ENCODE data around the gene C1orf21. TPM values are rescaled to one million over a fixed set of nuclear protein-coding genes. Genes with fewer than 3 reads are reported as not detected.

The C1orf21 gene
- total RNA-seq, 1 donor from 2014 or later = 5.5 TPM

DNA sequence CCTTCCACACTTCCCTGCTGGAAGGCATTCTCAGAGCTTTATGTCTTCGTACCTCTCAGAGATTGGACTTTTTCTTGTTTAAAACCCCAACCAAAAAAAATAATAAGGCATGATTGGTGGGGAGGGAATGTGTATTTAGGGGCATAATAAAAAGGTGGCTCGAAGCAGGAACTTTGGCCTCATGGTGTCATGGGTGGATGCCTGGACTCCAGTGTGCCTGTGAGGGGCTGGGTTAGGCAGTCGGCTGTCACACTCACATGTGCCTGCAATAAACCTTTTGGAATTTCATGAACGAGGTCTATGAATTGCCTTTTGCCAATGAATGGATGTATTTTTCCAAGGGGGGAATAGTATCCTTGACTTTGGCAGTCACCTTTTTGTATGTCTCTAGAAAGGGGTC lies 236.6 kb downstream of the C1orf21 start:
- intact Hi-C loops (cut with micrococcal nuclease) = no loop called here

DNA sequence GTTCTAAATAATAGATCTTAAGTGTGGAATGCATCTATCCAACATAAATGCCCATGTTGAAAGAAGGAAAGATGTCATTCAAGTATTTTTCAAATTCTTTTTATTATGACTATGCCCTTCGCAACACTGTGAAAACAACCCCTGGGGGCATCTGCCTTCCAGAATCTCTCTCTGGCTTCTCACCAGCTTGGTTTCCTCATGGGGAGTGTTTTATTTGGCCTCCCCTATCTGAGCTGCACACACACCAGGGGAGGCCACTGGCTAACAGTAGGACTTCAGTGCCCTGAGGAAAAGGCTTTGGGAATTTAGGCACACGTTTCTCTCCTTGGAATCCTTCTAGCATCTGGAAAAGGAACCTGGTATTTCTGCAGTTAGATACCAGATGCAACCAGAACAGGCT lies 237.2 kb downstream of the C1orf21 start:
- intact Hi-C loops (cut with micrococcal nuclease) = no loop called here

DNA sequence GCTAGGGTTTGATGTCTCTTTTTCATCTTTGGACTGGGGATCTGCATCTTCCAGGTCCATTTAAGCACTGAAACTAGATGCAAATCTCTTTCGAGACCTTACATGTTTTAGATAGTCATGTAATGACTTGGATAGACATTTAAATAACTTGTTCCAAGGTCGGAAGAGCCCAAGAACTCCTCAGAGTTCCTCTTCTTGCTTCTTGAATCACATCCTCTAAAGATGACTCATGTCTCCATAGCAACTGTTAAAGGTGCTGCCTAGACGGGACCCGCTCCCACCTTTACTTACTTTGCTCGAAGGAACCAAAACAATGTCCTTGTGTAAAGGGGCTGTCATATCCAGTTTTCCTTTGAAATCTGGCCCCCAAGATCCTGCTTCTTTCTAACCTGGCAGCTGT lies 237.8 kb downstream of the C1orf21 start:
- intact Hi-C loops (cut with micrococcal nuclease) = no loop called here

DNA sequence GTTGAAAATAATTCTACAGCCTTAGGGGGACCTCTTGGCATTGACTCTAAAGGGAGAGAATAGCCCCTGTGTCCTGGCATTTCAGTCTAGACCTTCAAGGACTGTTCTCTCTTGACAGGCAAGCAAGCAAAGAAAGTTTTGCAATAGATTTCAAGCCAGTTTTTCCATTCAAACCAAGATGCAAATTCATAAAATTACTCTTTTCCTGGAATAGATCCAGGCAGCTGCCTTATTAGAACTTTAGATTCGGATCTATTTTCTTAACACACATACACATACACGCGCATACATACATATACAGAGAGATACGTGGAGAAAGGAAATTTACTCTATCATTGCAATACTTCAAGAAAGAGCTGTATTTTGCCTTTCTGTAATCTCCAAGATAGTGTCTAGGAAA lies 238.4 kb downstream of the C1orf21 start:
- intact Hi-C loops (cut with micrococcal nuclease) = no loop called here

DNA sequence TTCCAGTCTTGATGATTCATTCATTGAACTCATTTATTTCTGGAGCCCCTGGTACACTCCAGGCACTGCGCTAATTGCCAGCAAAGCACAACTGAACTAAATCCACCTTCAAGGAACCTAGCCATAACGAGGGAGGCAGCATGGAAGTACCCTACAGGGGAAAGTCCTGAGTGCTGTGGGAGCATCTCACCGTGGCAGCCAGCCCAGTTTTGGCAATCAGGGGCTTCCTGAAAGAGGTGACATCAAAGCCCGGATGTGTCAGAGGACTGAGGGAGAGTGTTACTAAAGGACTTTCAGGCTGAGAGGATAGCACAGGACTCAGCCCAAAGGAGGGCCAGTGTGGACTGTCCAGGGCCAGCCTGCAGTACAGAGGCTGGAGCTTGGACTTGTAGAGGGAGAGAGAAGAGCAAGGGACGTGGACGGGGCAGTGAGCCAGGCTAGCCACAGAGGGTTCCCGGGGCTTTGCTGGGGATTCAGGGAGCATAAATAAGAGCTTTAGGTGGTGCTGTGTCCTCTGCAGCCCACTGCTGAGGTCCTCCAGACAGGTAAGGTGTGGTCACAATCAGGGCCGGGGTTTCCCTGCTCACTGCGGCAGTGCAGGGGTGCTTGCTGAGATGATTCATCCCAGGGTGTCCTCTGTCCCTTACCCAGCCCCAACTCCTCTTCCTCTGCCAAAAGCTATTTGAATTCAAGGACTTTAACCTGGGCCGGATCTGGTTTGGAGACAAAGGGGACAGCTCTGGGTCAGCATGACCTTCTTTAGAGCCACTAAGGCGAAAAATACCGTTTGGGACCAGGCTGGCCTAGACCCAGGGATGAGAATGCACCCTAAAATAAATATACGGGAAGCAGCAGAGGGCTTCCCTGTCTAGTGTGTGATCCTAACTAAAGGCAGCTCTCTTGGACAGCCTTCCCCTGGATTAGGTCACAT lies 239.5 kb downstream of the C1orf21 start:
- intact Hi-C loops (cut with micrococcal nuclease) = no loop called here

DNA sequence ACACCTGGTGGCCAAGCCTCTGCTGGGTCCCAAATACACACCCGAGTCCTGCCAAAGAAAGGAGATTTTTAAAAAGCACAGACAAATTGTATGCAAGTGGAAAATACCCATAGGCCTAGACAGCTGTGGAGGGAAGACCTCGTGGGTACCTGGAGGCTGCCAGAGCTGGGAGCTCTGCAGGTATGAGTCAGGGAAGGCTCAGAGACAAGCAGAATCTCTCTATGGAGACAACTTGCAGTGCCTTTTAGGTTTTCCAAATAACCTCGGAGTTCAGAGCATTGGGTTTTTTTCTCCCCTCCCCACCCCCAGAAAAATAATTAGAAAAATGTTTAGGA lies 240.1 kb downstream of the C1orf21 start:
- intact Hi-C loops (cut with micrococcal nuclease) = no loop called here

DNA sequence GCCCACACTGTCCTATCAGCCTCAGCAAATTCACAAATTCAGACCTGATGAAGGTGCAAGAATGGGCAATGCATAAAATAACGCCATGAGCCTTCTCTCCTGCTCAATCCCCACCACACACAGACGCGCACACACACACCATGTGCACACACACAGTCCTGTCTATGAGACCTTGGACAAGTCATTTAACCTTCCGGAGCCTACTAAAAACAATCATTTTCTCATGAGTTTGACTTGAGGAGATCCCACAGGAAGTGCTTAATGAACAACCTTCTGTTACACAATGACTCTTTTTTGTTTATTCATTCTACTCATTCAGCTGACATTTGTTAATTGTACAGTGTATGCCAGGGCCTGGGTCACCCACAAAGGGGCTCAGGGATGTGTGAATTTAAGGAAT lies 242.4 kb downstream of the C1orf21 start:
- intact Hi-C loops (cut with micrococcal nuclease) = no loop called here

DNA sequence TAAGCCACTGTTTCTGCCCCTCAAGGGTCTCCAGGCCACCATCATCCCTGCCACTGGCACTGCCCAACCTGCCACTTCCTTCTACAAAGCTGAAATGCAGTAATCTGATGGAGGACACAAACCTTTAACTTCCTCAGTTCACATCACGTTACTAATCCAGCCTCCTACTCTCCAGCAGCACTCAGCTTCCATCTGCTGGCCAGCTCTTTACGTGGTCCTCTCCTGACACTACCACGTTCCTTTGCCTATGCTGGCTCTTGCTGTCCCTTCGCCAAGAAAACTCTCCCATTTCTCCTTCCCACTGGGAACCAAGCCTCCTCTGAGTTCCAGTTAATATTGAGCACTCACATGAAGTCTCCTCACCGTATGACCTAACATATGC lies 243.8 kb downstream of the C1orf21 start:
- intact Hi-C loops (cut with micrococcal nuclease) = no loop called here

DNA sequence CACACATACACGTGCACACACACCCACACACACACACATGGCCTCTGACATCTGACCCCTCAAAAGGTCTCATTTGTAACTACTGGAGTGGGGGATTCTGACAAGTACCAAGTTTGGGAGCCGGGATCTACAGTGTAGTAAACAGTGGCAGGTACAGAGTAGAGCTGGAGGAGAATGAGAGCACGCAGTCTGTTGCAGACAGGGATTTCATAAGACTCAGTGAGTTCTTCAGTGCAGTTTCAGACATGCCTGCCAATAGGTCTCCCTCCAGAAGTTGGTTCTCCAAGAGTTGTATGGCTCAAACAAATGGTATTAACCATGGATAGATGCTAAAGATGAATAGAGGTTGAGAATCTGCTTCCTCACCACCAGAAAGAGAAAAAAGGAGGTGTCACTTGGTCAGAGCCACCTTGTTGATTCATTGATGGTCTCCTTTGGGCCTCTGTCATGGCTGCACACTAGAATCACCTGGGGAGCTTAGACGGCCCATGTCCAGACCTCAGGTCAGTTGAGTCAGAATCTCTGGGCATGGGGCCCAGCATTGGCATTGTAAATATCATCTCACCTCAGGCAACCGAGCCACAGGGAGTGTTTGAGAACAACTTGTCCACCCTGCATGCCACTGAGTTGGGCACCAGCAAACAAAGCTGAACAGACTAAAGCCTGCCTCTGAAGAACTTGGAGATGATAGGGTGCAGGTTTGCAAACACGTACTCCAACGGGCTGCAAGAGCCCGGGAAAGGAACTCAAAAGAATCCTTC lies 245.8 kb downstream of the C1orf21 start:
- intact Hi-C loops (cut with micrococcal nuclease) = no loop called here

DNA sequence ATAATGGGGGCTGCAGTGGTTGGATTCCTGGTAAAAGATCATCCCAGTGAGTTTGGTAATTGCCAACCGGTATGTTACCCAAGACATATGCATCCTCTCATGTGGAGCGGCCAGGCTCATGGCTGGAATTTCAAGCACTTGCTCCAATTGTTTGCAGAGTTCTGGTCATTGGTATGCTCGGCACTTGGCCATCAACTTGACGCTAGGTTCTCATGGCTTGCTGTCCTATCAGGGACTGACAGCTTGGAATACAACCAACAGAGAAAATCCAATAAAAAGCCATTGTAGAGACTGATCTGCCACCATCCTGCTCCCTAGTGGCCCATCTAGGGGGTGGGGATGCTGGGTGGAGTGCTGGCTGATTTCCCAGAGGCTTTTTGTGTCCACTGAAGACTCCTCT lies 247.0 kb downstream of the C1orf21 start:
- intact Hi-C loops (cut with micrococcal nuclease) = no loop called here

DNA sequence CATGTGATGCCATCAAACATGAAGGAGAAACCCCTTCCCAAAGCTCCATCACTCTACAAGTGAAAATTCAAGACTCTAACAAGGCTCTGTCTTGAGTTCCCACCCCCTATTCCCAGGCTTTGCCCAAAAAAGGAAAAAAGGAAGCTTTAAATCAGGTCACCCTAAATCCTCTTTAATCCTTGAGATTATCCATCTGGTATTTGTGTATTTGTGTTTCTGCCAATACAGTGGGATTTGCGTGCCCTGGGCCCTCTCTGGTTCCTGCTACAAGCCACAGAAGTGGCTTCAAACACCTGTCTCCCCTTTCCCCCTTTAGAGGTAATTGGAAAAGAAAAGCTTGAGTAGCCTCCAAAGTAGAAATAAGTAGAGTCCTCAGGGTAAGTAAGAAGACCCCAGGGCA lies 247.5 kb downstream of the C1orf21 start:
- intact Hi-C loops (cut with micrococcal nuclease) = no loop called here

DNA sequence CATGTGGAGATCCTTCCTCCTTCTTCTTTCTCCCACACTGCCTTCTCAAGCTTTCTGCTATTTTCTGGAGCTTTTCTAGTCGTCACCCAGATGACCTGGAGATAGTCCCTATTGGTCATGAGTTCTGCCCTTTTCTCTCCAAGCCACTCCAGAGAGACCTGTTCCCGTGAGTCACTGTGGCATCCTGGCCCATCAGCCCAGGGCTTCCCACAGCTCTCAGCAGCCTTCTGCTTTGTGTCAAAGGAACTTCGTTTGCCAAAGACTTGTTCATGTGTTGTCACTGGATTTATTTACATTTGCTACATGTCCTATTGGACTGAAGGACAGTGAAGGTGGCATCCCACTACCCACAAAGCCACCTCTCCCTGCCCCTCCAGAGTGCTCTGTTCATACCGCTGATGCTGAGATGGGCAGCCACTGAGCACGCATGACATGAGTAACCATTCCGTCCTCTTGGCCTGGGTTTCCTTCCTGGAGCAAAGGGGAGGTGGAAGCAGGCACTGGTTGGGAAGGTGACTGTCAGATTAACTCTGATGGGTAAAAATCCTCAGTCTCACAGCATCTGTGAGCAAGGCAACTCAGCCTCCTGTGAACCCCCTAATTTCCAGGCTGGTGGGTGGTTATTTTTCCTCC lies 248.6 kb downstream of the C1orf21 start:
- intact Hi-C loops (cut with micrococcal nuclease) = no loop called here

DNA sequence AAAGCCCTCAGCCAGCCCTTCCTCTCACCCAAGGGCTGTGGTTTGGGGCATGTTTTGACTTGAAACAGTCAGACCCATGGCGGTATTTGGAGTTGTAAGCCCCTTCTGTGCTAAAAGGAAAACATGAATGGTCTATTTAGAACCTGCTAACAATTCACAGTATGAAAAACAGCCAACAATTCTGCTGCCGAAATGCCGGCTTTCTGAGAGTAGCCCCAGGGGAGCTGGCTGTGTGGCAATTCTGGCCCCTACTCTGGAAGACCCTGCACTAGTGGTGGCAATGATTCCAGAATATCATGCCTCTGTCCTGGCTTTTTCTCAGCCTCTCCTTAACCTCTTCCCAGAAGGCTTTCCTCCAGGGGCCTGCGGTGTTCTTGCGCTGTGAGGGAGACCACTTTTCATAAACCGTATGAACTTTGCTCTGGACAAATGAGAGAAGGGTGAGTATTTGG lies 249.2 kb downstream of the C1orf21 start:
- intact Hi-C loops (cut with micrococcal nuclease) = no loop called here

DNA sequence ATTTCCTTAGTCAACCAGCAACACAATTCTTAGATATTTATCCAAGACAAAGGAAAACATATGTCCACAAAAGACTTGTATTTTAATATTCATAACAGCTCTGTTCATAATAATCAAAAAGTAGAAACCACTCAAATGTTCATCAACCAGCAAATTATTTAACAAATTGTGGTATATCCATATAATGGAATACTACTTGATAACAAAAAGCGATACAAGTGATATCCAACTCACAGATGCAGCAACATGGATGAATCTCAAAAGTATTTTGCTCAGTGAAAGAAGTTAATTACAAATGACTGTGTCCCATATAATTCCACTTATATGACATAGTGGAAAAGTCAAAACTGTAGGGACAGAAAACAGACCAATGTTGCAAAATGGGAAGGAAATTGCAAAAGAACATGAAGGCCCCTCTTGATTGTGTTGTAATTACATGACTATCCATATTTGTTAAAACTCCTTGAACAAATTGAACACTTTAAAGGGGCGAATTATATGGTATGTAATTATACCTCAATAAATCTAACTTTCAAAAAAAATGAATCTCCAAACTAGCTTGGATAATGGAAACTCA lies 250.9 kb downstream of the C1orf21 start:
- intact Hi-C loops (cut with micrococcal nuclease) = no loop called here

DNA sequence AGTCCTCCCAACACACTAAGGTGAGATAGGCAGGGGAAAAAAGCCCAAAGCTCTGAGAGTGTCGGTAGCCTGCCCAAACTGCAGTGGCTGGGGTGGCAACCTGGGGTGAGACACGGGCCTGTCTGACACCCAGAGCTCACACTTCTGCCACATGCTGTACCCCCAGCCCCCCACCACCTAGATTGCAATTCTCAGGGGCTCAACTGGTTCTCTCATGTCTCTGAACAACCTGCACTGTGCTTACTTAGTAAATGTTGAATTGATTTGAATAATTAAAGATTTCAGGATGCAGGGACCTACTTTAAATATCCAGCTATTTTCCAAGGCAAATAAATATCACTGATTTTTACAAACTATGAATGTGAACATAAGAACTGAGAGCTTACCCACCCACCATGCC lies 252.4 kb downstream of the C1orf21 start:
- intact Hi-C loops (cut with micrococcal nuclease) = no loop called here

DNA sequence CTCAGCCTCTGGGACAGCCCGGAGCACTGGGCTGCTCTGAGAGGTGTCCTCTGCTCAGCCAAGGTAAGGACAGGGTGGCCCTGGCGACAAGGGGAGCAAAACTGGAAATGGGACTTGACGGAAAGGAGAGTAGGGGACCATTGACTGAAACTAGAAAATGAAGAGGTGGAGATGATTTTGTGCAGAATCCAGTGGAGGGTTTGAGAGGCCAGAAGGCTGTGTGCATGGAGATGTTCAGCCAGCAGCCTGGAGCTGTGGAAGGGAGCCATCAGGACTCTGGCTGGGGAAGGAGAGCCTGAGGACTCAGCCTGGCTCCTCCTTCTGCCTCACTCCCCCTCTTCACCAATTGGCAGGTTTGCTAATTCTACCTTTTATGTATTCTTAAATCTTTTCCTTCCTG lies 253.7 kb downstream of the C1orf21 start:
- intact Hi-C loops (cut with micrococcal nuclease) = no loop called here

DNA sequence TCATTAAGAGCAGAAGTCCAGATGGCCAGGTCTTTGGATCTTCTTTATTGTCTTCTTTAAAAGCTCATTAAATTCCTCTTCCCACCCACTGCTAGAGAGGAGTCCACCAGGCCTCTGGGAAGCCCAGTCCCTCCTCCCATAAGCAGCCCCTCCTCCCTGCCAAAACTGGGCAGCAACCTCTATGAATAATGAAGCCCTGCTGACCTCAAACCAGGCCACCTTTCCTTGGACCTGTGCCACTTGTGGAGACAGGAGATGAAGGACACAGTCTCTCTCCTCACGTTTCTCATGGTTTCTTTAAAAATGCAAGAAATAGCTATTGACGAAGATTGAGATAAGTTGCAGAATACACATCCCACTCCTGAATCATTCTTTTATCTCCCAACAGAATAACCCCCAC lies 255.1 kb downstream of the C1orf21 start:
- intact Hi-C loops (cut with micrococcal nuclease) = no loop called here

DNA sequence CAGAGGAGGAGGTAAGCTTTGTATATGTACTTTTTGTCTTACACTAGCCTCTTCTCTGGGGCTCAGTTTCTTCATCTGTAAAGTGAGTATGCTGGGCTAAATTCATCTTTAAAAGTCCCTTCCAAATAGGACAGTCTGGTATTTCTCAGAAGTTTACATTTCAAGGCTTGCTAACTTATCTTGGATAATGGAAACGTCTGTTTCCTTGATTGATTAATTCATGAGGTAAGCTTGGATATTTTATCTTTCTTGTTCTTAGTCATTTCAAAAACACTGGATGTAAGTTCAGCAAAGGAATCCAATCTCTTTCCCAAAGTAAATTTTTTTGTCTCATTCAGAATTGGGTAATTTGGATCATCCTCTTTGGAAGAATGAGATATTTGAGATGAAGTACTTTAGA lies 256.8 kb downstream of the C1orf21 start:
- intact Hi-C loops (cut with micrococcal nuclease) = no loop called here

DNA sequence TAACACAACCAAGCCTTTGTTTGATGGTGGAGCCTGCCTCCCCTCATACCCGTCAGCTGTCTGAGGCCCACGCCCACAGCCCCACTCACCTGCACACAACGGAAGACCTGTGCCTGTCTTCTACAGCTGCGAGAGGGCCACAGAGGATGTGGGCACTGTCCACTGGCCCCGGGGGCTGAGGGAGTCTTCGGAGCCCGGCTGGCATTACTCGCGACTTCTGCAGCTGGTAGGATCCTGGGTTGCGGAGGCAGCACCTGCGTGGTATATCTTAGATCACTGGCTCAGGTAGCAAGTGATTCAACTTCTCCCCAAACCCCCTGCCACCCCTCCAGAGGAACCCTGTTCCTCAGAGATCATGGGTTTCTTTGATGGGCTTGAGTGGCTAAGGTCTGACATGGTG lies 257.9 kb downstream of the C1orf21 start:
- intact Hi-C loops (cut with micrococcal nuclease) = no loop called here

DNA sequence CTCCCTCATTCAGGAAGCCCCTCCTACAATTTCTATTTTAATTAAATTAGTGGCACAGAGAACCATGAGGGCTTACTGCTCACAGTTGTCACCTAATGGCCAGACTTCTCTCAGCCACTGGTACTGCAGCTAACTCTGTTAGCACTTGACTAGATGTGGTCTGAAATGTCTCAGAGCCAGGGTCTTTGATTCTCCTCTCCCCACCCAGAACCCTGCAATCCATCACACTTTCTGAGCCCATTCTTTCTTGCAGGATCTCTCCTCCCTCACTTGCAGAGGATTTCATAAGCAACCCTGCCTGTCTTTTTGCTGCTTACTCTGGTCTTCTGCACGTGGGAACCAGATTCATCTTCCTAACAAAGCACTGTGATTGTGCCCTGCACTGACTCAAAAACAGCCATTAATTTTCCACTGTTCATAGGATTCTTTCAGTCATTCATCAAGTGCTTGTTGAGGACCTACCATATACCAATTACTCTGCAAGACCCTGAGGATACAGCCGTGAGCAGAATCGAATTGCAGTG lies 259.4 kb downstream of the C1orf21 start:
- intact Hi-C loops (cut with micrococcal nuclease) = no loop called here

DNA sequence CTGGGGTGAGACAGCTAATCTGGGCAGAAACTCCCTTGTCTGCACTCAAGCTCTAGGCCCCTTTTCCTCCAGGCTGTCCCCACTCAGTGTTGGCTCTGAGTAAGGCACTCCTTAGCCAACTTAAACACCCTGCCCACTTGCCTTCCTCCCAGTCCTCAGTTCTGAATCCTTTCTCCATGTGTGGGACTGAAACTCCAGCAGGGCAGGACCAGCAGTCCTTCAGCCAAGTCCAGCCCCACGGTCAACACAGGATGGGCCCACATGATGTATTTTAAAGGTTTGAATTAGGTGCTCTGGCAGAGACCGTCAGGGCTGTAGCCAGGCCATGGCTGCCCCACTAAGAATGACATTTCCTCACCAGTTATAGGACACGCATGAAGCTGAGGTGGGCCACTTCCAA lies 260.0 kb downstream of the C1orf21 start:
- intact Hi-C loops (cut with micrococcal nuclease) = no loop called here

DNA sequence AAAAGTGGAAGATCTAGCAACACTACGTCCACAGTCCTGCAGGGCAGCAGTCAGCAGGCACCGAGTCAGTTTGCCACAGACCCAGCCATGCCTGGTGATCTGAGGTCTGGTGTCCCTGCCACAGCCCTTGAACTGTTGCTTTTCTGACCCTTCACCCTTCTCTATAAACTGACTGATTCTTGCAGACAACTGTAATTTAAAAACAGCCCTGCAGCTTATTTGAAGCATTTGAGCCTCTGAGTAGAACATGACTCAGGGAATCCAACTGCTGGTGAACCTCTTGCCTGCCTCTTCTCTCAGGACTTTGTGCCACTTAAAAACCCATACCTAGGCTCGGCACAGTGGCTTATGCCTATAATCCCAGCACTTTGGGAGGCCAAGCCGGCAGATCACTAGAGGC lies 260.6 kb downstream of the C1orf21 start:
- intact Hi-C loops (cut with micrococcal nuclease) = no loop called here

All from T-helper 1 cell treated with Interleukin-12 subunit alpha and Interleukin-12 subunit beta and Interleukin-4 antibody, amounts not matched to agents 30 ng/mL and 1 ng/mL, for 36 hours (primary cell).